ENCODE results near the gene KIF3C. TPM values are rescaled to one million over a fixed set of nuclear protein-coding genes. Genes with fewer than 3 reads are reported as not detected.
"Not testable (repeated sequence)": the region's sequence is repeated elsewhere in the genome, so short reads cannot be mapped to it uniquely, and the experiment has no call there.

KIF3C gene
- total RNA-seq, 1 donor from 2014 or later, result 2.0 TPM

DNA sequence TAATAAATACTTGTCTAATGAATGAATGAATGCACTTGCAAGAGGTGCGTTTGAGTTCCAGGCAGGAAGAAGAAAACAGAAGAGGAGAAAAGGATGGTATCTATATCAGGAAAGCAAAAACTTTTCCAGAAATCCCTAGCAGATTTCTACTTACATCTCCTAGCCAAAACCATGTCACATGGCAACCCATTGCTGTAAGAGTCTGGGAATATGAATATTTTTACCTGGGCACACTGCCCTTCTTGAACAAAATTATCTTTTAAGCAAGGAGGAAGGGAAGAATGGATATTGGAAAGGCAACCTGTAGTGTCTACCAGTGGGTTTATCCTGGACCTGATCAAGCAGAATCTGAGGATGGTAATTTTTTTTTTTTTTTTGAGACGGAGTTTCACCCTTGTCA, 59.8 kb downstream of the KIF3C start:
- no peaks in the 10 kb centered on the region for H3K36me3 ChIP-seq
- no peaks in the 10 kb centered on the region for H3K9me3 ChIP-seq (replicated peaks)
- intact Hi-C loops (cut with micrococcal nuclease), result no loop called here
- no peak for DNase-seq
- H3K27ac ChIP-seq (replicated peaks), result no peak overlapping the region
- TF ChIP-seq, protein P1, sequence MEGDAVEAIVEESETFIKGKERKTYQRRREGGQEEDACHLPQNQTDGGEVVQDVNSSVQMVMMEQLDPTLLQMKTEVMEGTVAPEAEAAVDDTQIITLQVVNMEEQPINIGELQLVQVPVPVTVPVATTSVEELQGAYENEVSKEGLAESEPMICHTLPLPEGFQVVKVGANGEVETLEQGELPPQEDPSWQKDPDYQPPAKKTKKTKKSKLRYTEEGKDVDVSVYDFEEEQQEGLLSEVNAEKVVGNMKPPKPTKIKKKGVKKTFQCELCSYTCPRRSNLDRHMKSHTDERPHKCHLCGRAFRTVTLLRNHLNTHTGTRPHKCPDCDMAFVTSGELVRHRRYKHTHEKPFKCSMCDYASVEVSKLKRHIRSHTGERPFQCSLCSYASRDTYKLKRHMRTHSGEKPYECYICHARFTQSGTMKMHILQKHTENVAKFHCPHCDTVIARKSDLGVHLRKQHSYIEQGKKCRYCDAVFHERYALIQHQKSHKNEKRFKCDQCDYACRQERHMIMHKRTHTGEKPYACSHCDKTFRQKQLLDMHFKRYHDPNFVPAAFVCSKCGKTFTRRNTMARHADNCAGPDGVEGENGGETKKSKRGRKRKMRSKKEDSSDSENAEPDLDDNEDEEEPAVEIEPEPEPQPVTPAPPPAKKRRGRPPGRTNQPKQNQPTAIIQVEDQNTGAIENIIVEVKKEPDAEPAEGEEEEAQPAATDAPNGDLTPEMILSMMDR (IDR thresholded peaks at IDR 0.05; ENCODE audit: borderline replicate concordance), result no peak
- H3K4me3 ChIP-seq, result no peak overlapping the region
- H3K4me1 ChIP-seq, result no peaks in the 10 kb centered on the region
- H3K27me3 ChIP-seq (ENCODE audit: low read depth), result no peaks in the 10 kb centered on the region

DNA sequence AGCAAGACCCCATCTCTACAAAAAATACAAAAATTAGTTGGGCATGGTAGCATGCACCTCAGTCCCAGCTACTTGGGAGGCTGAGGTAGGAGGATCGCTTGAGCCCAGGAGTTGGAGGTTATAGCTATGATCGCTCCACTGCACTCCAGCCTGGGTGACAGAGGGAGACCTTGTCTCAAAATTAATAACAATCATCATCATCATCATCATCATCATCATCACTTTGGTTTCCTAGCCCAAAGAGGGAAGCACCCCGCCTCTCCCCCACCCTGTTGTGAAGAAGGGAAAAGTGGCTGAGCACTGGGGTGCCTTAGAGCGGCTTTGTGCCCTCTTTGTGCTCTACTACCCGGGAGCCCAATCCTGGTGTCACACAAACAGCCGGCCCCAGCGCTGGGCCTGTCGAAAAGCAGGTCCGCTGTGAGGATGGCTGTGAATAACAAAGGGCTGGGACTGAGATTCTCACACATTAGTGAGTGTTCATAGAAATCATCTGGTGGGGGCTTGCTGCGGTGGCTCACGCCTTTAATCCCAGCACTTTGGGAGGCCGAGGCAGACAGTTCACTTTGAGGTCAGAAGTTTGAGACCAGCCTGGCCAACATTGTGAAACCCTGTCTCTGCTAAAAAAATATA, 61.4 kb downstream of the KIF3C start:
- Histone ChIP-seq H3K27ac (replicated peaks) (no peak overlapping the region), H3K36me3 (no peaks in the 10 kb centered on the region), H3K27me3 (ENCODE audit: low read depth) (no peaks in the 10 kb centered on the region), H3K4me3 (no peak overlapping the region), H3K9me3 (replicated peaks) (no peaks in the 10 kb centered on the region), H3K4me1 (no peaks in the 10 kb centered on the region)
- intact Hi-C loops (cut with micrococcal nuclease), result no loop called here
- TF ChIP-seq, protein P1 (IDR thresholded peaks at IDR 0.05; ENCODE audit: borderline replicate concordance), result no peak
- no peak for DNase-seq

- H3K4me1 ChIP-seq, result no peaks in the 10 kb centered on the region
- TF ChIP-seq, protein P1 (IDR thresholded peaks at IDR 0.05; ENCODE audit: borderline replicate concordance), result no peak
- no peaks in the 10 kb centered on the region for H3K9me3 ChIP-seq (replicated peaks)
- H3K36me3 ChIP-seq, result no peaks in the 10 kb centered on the region
- H3K27me3 ChIP-seq (ENCODE audit: low read depth), result no peaks in the 10 kb centered on the region
- no peak overlapping the region for H3K4me3 ChIP-seq
- no peak overlapping the region for H3K27ac ChIP-seq (replicated peaks)
- intact Hi-C loops (cut with micrococcal nuclease), result no loop called here
- DNase-seq, result no peak
Observed at GRCh38 chr2:25920336-25920735, 62.0 kb downstream of the KIF3C start.

DNA sequence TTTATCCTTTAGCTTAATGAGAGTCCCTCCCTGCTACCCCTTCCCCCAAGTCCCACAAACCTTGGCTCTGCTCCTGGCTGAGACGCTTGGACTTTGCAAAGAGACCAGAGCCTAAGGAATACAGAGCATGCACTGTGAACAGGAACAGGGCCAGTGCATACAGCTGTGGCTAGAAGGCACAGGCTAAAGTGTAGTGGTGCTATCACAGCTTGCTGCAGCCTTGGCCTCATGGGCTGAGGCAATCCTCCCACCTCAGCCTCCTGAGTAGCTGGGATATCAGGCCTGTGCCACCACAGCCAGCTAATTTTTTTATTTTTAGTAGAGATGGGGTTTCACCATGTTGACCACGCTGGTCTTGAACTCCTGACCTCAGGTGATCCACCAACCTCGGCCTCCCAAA, 64.5 kb downstream of the KIF3C start:
- intact Hi-C loops (cut with micrococcal nuclease), result no loop called here
- TF ChIP-seq, protein P1 (IDR thresholded peaks at IDR 0.05; ENCODE audit: borderline replicate concordance), result no peak
- H3K27ac ChIP-seq (replicated peaks), result no peak overlapping the region
- H3K27me3 ChIP-seq (ENCODE audit: low read depth), result no peaks in the 10 kb centered on the region
- no peaks in the 10 kb centered on the region for H3K9me3 ChIP-seq (replicated peaks)
- H3K4me3 ChIP-seq, result no peak overlapping the region
- H3K36me3 ChIP-seq, result no peaks in the 10 kb centered on the region
- DNase-seq, result no peak
- no peaks in the 10 kb centered on the region for H3K4me1 ChIP-seq

- intact Hi-C loops (cut with micrococcal nuclease); H3K36me3 ChIP-seq; H3K27me3 ChIP-seq (ENCODE audit: low read depth); DNase-seq; H3K4me3 ChIP-seq; H3K9me3 ChIP-seq (replicated peaks); H3K4me1 ChIP-seq; H3K27ac ChIP-seq (replicated peaks): not testable (repeated sequence)
Observed at GRCh38 chr2:25917411-25917810, 64.9 kb downstream of the KIF3C start.

DNA sequence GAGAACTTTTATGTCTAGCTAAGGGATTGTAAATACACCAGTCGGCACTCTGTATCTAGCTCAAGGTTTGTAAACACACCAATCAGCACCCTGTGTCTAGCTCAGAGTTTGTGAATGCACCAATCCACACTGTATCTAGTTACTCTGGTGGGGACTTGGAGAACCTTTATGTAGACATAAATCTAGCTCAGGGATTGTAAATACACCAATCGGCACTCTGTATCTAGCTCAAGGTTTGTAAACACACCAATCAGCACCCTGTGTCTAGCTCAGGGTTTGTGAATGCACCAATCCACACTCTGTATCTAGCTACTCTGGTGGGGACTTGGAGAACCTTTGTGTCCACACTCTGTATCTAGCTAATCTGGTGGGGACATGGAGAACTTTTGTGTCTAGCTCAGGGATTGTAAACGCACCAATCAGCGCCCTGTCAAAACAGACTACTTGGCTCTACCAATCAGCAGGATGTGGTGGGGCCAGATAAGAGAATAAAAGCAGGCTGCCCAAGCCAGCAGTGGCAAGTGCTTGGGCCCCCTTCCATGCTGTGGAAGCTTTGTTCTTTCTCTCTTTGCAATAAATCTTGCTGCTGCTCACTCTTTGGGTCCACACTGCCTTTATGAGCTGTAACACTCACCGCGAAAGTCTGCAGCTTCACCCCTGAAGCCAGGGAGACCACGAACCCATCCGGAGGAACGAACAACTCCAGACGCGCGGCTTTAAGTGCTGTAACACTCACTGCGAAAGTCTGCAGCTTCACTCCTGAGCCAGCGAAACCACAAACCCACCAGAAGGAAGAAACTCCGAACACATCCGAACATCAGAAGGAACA, 66.1 kb downstream of the KIF3C start:
- H3K36me3 ChIP-seq; DNase-seq; H3K27ac ChIP-seq (replicated peaks); intact Hi-C loops (cut with micrococcal nuclease); H3K4me1 ChIP-seq; H3K4me3 ChIP-seq; H3K27me3 ChIP-seq (ENCODE audit: low read depth); H3K9me3 ChIP-seq (replicated peaks): not testable (repeated sequence)

DNA sequence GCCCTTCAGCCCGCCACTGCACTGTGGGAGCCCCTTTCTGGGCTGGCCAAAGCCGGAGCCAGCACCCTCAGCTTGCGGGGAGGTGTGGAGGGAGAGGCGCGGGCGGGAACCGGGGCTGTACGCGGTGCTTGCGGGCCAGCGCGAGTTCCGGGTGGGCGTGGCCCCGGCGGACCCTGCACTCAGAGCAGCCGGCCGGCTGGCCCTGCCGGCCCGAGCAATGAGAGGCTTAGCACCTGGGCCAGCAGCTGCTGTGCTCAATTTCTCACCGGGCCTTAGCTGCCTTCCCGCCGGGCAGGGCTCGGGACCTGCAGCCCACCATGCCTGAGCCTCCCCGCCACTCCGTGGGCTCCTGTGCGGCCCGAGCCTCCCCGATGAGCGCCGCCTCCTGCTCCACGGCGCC, 66.9 kb downstream of the KIF3C start:
- DNase-seq; H3K4me1 ChIP-seq; intact Hi-C loops (cut with micrococcal nuclease); H3K9me3 ChIP-seq (replicated peaks); H3K27ac ChIP-seq (replicated peaks); H3K36me3 ChIP-seq; H3K4me3 ChIP-seq; H3K27me3 ChIP-seq (ENCODE audit: low read depth): not testable (repeated sequence)

DNA sequence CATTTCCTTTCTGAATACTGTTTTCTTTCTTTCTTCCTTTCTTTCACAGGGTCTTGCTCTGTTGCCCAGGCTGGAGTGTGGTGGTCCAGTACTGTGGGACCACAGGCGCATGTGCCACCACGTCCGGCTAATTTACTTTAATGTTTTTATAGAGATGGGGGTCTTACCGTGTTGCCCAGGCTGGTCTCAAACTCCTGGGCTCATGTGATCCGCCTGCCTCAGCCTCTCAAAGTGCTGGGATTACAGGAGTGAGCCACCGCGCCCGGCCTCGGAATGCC, 68.7 kb downstream of the KIF3C start:
- H3K36me3 ChIP-seq; DNase-seq; H3K9me3 ChIP-seq (replicated peaks); H3K4me1 ChIP-seq; H3K27me3 ChIP-seq (ENCODE audit: low read depth); H3K4me3 ChIP-seq; H3K27ac ChIP-seq (replicated peaks); intact Hi-C loops (cut with micrococcal nuclease): not testable (repeated sequence)
